Iris pigment epithelial cell (primary cell): ENCODE data around the gene SERF2.
A peak's percentile ranks its signal among the peaks of the same experiment; 100 is the strongest.
"Not testable (repeated sequence)": the region's sequence is repeated elsewhere in the genome, so short reads cannot be mapped to it uniquely, and the experiment has no call there.

ENCODE experiments used
- DNase-seq: peaks from one replicate; pipeline ENCODE4 v3.0.0-alpha.2; 2011; ENCODE audit warnings: low read depth

Gene SERF2

DNA sequence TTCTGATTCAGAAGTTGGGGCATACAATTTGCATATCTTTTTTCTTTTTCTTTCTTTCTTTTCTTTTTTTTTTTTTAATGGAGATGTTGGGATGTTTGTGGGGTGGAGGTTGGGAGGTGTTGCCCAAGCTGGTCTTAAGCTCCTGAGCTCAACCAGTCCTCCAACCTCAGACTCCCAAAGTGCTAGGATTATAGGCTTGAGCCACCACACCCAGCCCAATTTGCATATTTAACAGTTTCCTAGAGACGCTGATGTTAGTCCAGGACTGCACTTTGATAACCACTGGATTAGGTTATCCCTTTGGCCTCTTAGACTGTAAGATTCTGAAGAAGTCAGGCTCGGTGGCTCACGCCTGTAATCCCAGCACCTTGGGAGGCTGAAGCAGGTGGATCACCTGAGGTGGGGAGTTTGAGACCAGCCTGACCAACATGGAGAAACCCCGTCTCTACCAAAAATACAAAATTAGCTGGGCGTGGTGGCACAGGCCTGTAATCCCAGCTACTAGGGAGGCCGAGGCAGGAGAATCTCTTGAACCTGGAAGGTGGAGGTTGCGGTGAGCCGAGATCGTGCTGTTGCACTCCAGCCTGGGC lies 37.9 kb downstream of the SERF2 start:
- not testable (repeated sequence) for DNase-seq

GRCh38 chr15:43830691-43831275 lies 38.7 kb downstream of the SERF2 start:
- DNase-seq: not testable (repeated sequence)

- not testable (repeated sequence) for DNase-seq
These were observed 39.5 kb downstream of the SERF2 start for GRCh38 chr15:43831519-43832052.

DNA sequence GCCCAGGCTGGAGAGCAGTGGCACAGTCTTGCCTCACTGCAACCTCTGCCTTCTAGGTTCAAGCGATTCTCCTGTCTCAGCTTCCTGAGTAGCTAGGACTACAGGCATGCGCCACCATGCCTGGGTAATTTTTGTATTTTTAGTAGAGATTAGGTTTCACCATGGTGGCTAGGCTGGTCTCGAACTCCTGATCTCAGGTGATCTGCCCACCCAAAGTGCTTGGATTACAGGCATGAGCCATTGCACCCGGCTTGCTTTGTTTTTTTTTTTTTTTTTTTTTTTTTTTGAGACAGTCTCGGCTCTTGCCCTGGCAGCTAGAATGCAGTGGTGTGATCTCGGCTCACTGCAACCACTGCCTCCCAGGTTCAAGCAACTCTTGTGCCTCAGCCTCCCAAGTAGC lies 40.4 kb downstream of the SERF2 start:
- not testable (repeated sequence) for DNase-seq

DNA sequence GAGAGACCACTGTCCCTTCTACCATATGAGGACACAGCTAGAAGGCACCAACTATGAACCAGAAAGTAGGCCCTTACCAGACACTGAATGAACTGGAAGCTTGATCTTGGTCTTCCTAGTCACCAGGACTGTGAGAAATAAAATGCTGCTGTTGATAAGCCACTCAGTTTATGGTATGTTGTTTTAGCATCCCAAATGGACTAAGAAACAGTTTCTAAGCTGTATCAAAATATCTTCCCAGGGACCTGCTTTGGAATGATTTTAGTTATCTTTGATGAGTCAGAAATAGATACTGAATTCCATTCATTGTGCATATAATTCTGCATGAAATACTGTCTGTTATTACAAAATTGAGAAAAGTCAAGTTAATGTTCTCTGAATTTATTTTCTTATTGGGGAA lies 53.3 kb downstream of the SERF2 start:
- peak; percentile 10 for DNase-seq
